GM18951 (cell line): ENCODE measurements around the gene CORO7.
"Not testable (repeated sequence)": the region's sequence is repeated elsewhere in the genome, so short reads cannot be mapped to it uniquely, and the experiment has no call there.

Source experiments
- POLR2A ChIP-seq: IDR thresholded peaks from 4 replicates; pipeline ENCODE4 v1.6.1; 2011; ENCODE audit warnings: mild to moderate bottlenecking; ENCODE audit not compliant: insufficient read length, insufficient read depth; ENCODE audit errors: extremely low read depth
- in situ Hi-C: fragments of 300-500 bp; cut with MboI; formaldehyde crosslinking; loops from one replicate; pipeline ENCODE4 v1.12.0; 2022; ENCODE audit warnings: low sequenced_read_pairs, mixed read lengths, inconsistent platforms; ENCODE audit not compliant: unreplicated experiment

Gene CORO7

GRCh38 chr16:4403133-4403949, 13.1 kb downstream of the CORO7 start:
- no peak for TF ChIP-seq POLR2A
- in situ Hi-C loops: no loop called here

GRCh38 chr16:4402439-4403132, 13.8 kb downstream of the CORO7 start:
- TF ChIP-seq POLR2A: no peak
- in situ Hi-C loops: no loop called here

DNA sequence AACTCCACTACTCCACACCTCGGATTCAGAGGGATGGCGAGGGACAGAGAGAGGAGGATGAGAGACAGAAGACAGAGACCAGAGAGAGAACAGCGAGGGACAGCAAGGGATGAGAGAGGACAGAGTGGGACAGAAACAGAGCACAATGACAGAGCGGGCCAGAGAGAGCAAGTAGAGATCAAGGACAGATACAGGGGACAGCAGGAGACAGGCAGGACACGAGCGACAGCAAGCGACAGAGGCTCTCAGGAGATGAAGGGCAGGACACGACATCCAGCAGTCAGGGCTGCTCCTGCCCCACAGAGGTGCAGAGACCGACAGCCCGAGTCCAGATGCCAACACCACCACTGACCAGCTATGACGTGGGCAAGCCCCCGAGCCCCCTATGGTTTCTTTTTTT, 14.9 kb downstream of the CORO7 start:
- in situ Hi-C loops: no loop called here
- TF ChIP-seq POLR2A: no peak

DNA sequence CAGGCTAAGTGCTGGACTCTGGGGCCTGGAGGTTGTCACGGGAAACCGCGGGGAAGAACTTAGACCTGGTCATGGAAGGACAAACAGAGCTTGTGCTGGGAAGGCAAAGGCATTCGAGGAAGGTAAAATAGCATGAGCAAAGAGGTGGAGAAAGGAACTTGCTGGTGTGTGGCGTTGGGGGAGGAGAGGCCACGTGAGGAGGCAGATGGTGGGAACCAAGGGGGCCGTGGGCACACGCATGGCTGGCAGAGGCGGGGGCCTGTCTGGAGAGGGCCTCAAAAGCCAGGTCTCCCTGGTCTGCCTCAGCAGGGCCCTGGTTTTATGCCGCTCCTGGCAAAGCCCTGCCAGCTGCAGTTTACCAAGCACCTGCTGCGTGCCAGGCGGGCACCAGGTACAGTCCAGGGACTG, 15.3 kb downstream of the CORO7 start:
- in situ Hi-C loops: no loop called here
- no peak for TF ChIP-seq POLR2A

DNA sequence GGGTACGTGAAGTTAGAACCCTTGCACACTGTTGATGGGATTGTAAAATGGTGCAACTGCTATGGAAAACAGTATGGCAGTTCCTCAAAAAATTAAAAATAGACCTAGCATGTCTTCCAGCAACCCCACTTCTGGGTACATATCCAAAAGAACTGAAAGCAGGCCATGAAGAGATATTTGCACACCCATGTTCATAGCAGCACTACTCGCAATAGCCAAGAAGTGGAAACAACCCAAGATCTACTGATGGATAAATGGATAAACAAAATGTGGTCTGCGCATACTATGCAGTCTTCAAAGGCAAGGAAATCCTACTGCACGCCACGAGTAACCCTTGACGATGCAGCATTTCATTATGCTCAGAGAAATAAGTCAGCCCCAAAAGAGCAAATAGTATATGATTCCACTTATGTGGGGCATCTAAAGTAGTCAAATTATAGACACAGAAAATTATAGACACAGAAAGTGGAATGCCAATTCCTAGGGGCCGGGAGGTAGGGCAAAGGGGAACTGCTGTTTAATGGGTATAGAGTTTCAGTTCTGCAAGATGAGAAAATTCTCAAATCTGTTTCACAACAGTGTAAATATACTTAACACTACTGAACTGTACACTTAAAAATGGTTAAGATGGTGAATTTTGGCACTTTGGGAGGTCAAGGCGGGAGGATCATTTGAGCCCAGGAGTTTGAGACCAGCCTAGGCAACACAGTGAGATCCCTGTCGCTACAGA, 17.2 kb downstream of the CORO7 start:
- in situ Hi-C loops: no loop called here
- no peak for TF ChIP-seq POLR2A

DNA sequence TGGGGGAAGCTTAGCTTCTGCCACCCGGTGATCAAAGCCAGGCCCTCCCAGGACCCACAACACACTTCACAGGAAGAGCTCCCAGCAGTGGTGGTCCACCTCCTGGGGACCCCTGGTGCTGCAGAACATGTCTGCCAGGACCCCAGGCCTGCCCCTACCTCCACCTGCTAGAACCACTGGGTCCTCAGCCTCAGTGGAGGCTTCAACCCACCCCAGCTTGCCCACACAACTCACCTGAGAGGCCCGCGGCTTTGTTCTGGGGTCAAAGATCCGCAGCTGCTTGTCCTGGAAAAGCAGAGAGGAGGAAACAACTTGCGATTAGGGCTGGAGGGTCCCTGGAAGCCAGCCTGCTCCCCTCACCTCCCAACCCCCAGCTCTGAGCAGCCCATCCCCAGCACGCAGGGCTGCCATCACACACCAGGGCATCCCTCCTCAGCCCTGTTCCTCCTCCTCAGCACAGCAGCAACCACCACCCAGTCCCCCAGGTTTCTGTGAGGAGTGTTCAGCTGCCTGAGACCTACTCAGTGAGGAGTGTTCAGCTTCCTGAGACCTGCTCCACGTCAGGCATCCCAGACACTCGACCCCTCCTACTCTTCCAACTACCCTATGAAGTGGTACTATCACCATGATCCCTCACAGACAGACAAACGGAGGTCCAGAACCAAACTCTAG, 21.2 kb downstream of the CORO7 start:
- in situ Hi-C loops: no loop called here
- TF ChIP-seq POLR2A: no peak

DNA sequence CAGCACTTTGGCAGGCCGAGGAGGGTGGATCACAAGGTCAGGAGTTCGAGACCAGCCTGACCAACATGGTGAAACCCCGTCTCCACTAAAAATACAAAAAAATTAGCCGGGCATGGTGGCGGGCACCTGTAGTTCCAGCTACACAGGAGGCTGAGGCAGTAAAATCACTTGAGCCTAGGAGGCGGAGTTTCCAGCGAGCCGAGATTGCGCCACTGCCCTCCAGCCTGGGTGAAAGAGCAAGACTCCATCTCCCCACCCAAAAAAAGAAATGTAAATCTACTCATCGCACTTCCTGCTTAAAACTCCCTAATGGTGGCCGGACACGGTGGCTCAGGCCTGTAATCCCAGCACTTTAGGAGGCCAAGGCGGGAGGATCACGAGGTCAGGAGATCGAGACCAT, 22.5 kb downstream of the CORO7 start:
- in situ Hi-C loops: not testable (repeated sequence)

DNA sequence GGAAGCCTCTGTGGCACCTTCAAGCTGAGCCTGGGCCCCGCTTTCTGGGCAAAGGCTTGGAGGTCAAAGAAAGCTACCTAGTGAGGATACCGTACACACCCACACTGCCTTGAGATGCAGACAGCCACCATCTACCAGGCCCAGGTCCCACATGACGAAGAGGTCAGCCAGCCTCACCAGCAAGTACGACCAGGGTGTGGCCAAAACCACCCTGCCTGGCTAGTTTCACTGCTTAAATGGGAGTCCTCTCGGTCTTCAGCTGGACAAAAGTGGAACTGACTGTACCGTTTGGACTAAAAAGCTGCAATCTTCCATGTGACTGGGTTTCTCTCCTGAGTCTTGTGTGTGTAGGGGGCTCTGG, 23.2 kb downstream of the CORO7 start:
- in situ Hi-C loops: no loop called here
- TF ChIP-seq POLR2A: no peak

GRCh38 chr16:4392382-4393239, 23.8 kb downstream of the CORO7 start:
- in situ Hi-C loops: no loop called here
- TF ChIP-seq POLR2A: no peak

- in situ Hi-C loops: no loop called here
- TF ChIP-seq POLR2A: no peak
Measured at GRCh38 chr16:4391631-4392381, 24.6 kb downstream of the CORO7 start.

- in situ Hi-C loops: no loop called here
Measured at GRCh38 chr16:4390266-4391260, 25.8 kb downstream of the CORO7 start.

More at GRCh38 chr16:4390266-4391260, 25.8 kb downstream of the CORO7 start:
- TF ChIP-seq POLR2A: no peak
